Activated CD4-positive, CD25-positive, alpha-beta regulatory T cell treated with anti-CD3 and anti-CD28 coated beads, Interleukin-2, amount 50 U/mL, for 24 hours (primary cell): ENCODE results near the gene MTIF3.

Source experiments
- ATAC-seq, 2 donors: fragments of 150-1000 bp; cut with Tn5 transposase; one replicate each; pipeline ENCODE4 v1.10.0; 2021; ENCODE audit warnings: mild to moderate bottlenecking in 1 of 2, moderate library complexity in 1 of 2

The MTIF3 gene, protein sequence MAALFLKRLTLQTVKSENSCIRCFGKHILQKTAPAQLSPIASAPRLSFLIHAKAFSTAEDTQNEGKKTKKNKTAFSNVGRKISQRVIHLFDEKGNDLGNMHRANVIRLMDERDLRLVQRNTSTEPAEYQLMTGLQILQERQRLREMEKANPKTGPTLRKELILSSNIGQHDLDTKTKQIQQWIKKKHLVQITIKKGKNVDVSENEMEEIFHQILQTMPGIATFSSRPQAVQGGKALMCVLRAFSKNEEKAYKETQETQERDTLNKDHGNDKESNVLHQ

DNA sequence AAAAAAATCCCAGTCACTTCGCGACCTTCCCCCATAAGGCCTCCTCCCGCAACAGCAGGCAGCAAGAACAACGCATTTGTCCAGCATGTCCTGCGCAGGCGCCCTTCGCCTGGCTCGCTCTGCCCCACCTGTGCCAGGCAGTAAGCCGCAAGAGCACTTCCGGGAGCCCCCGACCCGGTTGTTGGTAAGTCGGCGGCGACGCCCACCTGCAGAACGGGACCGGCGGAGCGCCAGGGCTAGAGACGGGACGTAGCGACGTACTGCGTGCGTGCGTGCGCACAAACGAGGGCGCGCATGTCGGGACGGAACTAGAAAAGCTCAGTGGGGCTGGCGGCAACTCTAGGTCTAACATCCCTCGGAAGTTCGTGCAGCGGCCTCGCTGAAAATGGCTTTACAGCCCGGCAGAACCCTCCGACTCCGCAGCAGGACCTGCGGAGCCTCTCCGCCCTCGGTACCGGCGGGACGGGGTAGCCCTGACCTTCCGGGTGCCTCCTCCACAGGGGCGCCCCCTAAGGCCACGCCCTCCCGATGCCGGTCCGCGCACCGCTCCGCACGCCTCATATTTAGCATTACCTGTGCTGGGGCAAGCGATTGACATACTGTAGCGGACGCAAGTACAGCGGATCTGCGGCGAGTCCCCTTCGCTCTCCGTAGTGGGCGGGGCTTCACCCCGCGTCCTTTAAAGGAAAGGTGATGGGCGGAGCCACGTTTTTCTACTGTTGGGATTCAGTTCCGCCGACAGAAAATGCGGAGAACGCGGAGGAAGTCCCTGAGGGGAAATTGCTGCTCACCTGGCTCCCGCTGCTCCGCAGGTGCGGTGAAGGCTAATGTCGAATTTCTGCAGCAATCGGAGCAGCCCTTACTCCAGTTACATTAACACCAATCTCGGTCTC is at the start of gene MTIF3:
Gene MTIF3, minus strand, starts transcription at position 629 of the 893 bp plus-strand sequence. CDS start 10,116 bp downstream, outside the sequence.
- ATAC-seq = peak; percentile 89 to 90

DNA sequence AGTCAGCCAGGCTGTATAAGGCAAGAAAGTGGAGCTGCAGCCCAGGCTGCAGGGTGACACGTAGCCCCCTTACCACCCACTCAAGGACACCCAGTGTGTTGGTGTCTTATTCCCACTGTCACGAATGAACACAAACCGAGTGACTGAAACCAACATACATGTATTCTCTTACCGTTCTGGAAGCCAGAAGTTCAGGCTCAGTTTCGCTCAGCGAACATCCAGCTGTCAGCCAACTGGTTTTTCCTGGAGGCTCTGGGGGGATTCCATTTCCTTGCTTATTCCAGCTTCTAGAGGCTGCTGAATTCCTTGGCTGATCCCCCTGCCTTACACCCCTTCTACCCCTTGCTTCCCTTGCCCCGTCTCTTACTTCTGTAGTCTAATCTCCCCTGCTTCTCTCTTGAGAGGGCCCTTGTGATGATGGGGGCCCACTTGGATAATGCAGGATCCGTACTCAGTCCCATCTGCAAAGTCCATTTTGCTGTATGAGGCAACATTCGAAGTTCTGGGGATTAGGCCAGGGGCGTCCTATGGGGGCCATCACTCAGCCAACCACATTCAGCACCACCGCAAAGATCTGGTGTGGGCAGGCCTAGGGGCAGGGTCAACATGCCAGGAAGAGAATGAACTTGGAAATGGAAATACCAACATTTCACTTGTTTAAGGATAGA is 47.3 kb upstream of the MTIF3 start:
- no peak for ATAC-seq

DNA sequence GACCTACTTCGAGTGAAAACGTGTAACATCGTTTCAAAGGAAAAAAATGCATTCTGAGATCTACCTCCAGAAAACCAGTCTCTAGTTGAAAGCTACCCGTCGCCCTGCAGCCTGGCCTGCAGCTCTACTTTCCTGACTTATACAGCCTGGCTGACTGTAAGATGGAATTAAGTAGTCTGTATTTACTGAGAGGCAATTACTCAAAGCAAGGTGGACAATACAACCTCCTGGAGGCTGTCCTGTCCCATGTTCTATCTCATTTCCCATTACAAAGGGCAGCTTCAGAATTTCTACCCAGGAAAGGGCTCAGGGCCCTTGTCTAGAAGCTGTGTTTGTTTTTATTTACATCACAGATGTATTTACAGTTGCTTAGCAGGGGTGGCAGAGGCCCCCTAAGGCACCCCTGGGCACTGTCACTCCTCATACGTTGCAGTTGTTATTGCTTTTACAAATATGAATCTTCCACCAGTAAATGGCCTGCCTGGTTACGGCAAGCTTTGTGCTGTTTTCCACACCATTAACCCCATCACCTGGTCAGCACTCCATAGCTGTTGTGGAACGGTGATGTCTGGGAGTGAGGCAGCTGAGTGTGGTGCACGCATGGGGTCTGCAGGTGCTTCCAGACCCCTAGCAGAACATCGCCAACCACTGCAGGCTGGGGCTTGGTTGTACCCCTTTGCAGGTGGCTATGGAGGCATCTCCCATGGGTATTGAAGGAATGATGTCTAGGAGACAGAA is 46.3 kb upstream of the MTIF3 start:
- no peak for ATAC-seq

DNA sequence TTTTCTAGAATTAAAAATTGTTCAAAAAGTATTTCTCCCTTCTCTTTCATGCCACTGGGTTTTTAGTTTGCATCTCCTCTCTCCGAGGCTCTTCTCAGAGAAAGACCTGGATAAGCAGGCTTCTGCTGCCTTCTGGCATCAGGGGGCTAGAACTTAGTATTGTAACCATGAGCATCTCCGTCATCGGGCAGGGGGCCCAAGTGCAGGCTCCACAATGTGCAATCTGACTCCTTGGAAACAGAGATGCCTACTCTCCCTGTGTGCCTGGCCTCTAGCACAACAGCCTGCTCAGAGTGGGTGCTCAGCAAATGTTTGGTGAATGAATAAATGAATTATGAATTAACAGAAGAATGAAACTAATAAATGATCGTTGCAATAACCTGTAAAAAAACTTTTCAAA is 45.6 kb upstream of the MTIF3 start:
- ATAC-seq = no peak

DNA sequence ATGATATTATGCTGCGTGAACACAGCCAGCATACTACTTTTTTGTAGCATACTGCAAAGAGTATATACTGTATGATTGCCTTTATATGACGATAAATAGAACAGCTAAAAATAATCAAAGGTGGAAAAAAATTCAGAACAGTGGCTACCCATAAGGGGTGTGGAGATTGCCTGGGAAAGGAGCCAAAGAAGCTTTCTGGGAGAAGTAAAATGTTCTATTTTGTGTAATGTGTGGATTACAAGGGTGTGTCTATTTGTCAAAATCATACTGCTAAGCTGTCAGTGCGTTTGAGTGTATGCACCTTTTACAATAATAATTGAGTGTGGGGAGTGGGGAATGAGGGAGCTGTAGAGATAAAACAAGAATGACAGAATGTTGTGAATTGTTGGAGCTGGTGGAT is 45.2 kb upstream of the MTIF3 start:
- ATAC-seq = no peak

DNA sequence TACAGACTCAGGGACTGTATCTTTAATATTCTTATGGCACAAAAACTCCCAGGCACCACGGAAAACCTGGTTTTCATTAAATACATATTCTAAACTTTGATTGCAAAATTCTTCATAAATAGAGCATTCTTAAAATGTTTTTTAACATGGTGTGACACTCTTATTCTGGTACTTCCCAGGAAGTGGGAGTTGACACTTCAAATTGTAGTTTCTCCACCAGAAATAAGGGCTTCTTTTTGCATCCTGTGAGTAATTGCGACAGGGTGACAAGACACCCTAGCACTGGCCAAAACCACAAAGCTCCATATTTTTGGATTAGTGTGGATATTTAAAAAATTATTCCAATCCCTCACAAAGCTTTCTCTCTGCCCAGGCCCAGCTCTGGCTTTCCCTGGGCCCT is 43.6 kb upstream of the MTIF3 start:
- ATAC-seq = no peak

DNA sequence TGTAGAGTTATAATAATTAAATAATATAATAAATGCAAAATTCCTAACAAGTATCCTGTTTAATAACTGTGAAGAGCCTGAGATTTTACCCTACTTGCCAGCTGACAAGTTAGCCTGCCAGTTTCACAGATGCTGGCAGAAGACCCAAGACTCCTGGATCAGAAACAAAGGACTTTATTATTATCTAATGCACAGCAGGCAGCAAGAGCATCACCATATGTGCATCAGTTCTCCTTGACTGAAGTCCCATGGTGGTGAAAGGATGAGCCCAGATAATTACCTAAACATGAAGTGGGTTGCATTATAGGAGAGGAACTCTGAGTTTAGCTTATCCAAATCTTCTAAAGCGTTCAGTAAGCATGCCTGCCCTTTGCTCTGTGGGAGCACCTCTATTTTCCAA is 39.1 kb upstream of the MTIF3 start:
- ATAC-seq = no peak

DNA sequence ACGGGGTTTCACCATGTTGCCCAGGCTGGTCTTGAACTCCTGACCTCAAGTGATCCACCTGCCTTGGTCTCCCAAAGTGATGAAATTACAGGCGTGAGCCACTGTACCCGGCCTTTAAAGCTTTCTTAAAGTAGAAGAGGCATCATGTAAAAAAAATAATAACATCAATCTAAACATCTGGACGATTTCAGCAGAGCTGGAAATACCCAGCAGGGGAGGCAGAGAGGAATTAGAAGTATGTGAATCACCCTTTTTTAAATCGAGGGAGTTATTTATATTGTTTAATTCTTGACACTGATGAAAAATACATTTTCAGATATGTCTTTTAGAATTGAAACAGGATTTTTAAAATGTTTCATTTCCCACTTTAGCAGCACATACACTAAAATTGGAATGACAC is 37.4 kb upstream of the MTIF3 start:
- no peak for ATAC-seq

DNA sequence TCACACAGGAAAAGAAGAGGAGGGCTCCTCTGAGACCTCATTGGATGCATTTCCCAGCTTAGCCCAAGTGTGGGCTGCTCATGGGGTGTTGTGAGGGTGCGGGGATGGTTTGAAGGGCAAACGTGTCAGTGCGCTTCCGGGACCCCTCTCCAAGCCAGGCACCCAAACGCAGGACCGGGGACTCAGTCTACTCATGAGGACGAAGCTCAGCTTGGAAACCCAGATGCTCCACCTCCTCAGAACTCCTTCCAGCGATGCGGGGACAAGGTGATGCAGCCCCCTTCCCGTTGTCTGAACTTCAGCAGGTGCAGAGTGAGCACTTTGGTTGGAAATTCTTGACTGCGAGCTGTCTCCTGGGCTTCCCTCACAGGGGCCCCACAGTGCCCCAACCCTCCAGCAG is 33.1 kb upstream of the MTIF3 start:
- ATAC-seq = no peak

DNA sequence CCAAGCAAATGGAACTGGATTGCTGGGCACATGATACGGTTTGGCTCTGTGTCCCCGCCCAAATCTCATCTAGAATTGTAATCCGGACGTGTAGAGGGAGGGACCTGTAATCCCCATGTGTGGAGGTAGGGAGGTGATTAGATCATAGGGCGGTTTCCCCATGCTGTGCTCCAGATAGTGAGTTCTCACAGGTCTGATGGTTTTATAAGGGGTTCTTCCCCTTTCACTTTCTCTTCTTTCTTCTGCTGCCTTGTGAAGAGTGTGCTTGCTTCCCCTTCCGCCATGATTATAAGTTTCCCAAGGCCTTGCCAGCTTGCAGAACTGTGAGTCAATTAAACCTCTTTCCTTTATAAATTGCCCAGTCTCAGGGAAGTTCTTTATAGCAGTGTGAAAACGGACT is 32.6 kb upstream of the MTIF3 start:
- peak; percentile 86 to 88 for ATAC-seq

DNA sequence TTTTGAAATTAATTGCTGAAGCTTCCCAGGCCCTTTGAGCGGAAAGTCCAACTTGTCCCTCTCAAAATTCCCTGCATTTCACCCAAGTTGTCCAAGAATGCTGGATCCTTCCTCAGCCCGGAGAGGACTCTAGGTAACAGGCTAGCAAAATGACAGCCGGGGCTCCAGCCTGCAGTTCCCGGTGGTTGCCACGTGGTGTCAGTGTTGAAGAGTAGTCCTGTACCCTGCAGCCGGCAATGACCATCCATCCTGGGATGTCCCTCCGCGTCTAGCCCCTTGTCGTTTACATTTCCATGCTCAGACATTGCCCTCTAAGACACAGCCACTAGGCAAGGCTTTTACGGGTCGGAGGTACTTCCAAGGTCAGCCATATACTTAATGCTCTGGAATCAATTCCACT is 31.4 kb upstream of the MTIF3 start:
- ATAC-seq = no peak

DNA sequence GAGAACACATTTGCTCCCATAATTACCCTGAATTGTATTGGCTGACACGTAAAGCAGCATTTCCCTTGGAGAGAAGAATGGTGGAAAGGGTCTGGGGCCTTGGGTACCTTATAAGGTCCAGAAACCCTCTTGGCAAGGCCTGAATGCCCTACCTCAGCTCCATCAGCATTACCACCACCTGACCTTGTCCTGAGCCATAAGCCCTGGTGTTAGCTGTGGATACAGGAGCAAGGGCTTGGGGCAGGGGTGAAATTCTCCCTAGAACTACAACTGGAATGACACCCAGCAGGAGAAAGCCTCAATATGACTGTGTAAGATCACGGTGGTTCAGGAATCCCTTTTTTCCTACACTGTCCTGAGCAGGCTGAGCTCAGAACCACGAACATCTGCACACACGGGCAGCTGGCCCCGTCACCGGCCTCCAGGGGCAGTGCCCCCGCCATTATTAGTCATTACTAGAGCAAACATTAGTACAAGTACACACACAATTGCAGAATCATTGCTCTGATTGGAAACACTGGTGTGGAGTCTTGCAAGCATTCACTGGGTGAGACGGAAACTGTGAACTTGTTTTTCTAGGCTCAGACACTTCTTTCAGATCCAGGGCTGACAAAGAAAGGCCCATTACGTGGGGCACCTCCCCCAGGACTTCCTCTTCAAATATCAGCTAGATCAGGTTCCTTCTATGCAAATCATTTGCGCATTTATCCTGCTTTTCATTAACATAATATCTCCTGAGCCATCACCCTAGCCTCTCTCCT is 26.8 kb upstream of the MTIF3 start:
- peak; percentile 80 to 85 for ATAC-seq

DNA sequence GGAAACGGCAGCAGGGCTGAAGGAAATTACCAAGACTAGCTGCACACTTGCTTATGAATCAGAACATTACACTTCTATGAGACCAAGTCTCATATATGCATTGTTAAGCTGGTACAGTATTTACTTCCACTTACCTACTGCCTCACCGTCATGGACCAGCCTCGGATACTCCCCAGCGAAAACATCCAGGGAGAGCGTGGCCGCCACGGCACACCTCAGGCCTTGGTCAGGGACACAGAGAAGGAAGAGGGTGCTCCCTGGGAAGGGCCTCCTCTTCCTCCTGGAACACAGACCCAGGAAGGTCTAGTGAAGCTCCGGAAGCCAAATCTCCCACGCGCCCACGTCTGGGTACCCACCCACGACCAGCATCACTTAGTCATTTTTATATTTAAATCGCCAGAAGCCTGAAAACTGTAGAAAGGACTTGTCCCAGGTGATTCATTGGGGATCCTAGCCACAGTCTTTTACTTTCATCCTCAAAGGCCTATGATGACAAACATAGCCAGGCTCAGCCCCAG is 24.4 kb upstream of the MTIF3 start:
- no peak for ATAC-seq

DNA sequence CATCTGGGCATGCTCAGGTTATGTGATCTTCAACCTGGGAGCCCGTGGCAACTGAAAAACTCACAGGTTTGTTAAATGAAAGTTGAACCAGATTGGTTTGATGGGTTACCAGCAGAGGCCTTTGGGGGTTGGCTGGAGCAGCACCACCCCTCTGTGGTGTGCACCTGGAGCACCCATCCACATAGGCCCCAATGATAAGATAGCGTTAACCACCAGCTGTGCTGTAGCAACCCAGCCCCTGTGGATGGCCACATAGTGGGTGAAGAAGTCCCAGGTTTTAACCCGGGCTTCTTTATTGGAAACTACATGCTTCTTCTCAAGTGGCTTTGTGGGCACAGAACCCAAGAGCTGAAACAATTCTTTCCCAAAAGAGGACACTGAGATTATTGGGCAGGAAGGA is 22.6 kb upstream of the MTIF3 start:
- ATAC-seq = no peak

DNA sequence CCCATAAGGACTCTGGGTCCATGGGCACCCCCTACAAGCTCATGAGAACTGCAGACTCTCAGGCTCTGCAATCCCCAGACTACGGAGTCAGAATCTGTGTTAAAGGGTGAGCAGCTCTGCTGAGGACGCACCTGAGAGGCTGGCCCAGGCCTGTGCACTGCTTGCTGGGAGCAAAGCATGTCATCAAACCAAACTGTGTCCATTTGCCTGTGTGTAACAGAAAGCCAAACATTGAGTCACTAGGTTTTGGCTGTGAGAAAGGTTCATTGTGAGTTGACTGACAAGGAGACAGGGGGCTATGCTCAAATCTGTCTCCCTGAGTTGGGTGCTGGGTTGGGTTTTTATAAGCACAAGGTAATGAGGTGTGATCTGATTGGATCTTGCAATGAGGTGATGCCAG is 22.1 kb upstream of the MTIF3 start:
- no peak for ATAC-seq

DNA sequence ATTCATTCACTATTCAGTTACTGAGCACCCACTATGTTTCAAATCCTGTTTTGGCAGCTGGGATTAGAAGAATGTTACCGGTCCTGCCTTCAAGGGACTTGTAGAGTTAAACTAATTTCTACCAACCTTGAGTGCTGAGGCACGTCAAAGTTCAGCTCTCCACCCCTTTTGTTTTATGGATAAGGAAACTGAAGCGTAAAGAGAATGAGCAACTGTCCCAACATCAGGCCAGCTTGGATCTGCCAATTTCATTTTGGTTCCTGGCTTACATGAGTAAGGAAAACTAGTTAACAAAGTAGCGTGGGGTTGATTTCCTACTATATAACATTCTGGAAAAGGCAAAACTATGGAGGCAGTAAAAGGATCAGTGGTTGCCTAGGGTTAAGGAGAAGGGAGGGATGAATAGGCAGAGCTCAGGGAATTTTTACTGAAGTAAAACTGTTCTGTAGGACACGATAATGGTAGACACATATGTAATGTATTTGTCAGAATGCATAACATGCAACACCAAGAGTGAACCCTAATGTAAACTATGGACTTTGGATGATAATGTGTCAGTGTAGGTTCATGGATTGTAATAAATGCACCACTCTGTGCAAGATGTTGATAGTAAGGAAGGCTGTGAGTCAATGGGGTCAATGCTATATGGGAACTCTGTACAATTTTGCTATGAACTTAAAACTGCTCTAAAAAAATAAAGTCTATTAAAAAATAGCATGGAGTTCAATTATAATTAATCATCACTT is 19.9 kb upstream of the MTIF3 start:
- ATAC-seq = no peak

DNA sequence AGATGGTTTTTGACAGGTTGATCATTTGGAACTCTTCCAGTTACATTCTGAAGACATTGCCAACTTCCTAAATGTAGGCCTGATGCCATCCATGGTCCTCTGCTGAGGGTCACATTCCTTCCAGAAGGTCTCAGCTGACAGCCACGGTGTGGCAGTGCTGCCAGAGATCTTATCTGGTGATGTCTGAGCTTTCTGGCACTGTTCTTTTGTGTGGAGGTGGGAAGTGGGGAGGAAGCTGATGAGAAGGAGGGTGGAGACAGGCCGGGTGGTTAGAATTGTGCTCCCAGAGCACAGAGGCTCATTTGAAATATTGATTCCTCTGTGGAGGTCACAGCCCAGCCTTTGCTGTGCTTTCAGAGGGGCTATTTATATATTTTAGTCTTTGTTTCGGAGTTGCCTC is 16.1 kb upstream of the MTIF3 start:
- ATAC-seq = no peak

DNA sequence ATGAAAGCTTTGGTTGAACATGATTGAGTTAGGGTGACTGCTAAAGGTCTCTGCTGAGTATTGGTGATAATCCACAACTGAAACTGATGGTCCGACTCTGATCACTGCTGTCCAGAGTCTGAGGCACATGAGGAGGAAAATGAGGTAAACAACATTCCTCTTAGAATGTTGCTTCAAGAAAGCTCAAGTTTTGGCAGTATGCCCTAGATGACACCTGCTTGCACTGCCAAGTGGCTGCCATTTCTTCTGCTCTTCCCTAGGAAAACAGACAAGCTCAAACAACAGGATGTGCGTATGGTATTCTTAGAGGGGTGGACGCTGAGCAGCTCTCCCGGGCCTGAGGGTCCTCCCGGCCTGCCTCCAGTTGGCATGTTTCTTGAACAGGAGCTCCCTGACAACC is 15.2 kb upstream of the MTIF3 start:
- no peak for ATAC-seq

DNA sequence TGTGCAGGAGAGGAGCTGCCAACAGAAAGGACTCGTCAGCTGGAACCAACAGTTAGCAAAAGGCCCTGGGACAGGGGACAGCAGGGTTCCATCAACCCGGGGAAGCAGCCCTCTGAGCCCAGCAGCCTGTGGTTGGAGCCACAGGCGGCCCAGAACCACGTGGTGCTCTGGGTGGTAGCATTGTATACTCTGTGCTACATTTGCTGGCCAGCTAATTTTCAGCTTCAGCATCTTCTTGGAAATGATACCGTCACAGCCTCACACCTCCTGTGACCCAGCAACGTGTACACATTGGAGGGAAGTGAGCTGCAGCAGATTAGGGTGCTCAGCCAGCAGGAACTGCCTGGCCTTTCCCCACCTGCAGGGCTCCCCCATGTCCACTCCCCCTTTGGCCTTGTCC is 13.1 kb upstream of the MTIF3 start:
- no peak for ATAC-seq

DNA sequence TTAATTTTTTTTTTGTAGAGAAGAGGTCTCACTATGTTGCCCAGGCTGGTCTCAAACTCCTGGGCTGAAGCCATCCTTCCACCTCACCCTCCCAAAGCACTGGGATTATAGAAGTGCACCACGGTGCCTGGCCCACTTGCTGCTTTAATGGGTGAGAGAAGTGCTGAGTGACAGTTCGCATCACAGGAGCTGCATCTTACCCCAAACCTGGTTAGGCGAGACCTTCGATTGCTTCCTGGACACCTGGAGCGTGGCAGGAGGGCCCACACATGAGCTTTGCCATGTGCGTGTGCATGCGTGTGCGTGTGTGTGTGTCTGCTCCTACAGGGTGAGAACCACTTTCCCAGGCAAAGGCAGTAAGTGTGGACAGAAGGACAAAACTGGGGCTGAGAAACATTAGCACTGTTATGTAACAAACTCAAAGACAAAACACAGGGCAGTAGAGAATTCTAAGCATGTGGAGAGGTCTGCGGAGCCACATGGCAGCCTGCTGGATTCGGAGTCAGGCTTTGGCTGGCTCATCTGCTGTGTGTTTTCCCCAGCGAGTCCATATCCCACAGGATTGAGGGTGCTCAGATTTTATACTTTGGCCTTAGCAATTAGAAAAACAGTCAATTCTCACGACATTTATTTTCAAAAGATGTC is 11.7 kb upstream of the MTIF3 start:
- no peak for ATAC-seq
